Measurements from ENCODE around the gene USP32.

Gene USP32

GRCh38 chr17:60155815-60156214 lies 236.1 kb downstream of the USP32 start:
- DNase-seq = no peak
- TF ChIP-seq GATA1 (IDR thresholded peaks at IDR 0.05; ENCODE audit: low read depth, low read length) (no peak), POLR2A (IDR thresholded peaks at IDR 0.05; ENCODE audit: low read length) (no peak)

DNA sequence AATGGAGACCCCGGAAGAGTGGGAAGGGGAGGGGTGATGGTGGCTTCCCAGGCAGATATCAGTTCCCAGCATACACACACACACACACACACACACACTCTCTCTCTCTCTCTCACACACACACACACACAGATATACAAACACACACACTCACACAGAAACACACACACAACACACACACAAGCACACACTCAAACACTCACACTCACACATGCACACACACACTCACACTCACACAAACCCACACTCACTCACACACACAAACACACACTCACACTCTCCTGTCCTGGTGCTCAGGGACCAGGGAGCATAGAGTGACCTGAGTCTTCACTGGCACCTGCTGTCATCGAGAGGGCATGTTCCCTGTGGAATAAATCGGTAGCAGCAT lies 236.5 kb downstream of the USP32 start:
- no peak for DNase-seq
- TF ChIP-seq GATA1 (IDR thresholded peaks at IDR 0.05; ENCODE audit: low read depth, low read length) = no peak
- TF ChIP-seq POLR2A (IDR thresholded peaks at IDR 0.05; ENCODE audit: low read length) = no peak

DNA sequence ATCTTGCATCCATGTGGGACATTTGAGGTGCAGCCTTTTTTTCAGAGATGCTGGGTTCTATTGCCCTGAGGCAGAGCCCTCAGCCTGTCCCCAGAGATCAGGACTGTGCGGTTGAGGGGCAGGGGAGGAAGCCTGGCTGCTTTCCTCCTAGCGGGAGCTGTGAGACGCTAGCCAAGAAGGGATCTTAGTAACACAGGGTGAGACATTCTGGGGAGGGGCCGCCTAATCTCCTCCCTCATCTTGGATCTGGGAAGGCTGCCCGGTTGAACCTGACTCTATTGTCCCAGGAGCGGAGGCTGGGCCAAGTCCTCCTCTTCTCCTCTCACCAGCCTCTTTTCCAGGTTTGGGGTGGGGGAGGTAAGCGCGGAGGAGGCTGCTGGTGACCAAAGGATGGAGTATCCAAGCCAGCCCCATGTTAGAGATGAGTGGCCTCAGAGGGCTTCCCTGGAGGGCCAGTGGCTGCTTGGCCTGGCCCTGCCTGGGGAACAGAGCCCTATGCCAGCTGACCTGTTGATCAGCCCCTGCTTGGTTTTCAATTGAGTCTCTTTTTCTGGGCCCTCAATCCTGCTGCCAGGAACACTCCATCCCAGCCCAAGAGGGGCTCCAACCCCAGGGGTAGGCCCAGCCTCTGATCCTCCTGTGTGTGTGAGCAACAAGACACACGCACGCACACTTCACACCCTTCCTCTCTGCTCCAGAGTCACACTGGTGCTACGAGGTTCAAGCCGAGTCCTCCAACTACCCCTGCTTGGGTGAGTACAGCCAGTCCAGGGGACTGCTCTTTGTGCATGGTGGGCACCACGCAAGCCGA lies 237.1 kb downstream of the USP32 start:
- no peak for DNase-seq
- TF ChIP-seq POLR2A (IDR thresholded peaks at IDR 0.05; ENCODE audit: low read length) = no peak
- TF ChIP-seq GATA1 (IDR thresholded peaks at IDR 0.05; ENCODE audit: low read depth, low read length) = no peak

- TF ChIP-seq GATA1 (IDR thresholded peaks at IDR 0.05; ENCODE audit: low read depth, low read length) (no peak), POLR2A (IDR thresholded peaks at IDR 0.05; ENCODE audit: low read length) (no peak)
- DNase-seq = no peak
These were observed 238.1 kb downstream of the USP32 start for GRCh38 chr17:60153606-60154390.

DNA sequence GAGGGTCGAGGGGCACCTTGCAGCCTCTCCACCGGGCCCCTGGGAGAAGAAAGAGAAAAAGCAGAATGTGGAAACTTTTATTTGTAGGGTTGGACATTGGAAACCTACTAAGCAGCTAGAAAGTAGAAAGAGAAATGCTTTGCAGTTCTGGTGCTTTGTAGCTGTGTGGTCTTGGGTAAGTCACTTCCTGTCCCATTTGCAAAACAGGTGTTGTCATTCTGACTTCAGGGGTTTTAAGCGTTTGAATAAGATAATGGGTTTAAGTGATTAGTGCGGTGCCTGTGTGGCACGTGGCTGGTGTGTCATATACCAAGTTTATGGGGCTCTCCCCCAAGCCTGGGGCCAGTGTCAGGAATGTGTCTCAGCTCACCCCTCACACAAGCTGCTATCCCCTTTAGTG lies 240.6 kb downstream of the USP32 start:
- no peak for TF ChIP-seq GATA1 (IDR thresholded peaks at IDR 0.05; ENCODE audit: low read depth, low read length)
- no peak for TF ChIP-seq POLR2A (IDR thresholded peaks at IDR 0.05; ENCODE audit: low read length)
- no peak for DNase-seq

DNA sequence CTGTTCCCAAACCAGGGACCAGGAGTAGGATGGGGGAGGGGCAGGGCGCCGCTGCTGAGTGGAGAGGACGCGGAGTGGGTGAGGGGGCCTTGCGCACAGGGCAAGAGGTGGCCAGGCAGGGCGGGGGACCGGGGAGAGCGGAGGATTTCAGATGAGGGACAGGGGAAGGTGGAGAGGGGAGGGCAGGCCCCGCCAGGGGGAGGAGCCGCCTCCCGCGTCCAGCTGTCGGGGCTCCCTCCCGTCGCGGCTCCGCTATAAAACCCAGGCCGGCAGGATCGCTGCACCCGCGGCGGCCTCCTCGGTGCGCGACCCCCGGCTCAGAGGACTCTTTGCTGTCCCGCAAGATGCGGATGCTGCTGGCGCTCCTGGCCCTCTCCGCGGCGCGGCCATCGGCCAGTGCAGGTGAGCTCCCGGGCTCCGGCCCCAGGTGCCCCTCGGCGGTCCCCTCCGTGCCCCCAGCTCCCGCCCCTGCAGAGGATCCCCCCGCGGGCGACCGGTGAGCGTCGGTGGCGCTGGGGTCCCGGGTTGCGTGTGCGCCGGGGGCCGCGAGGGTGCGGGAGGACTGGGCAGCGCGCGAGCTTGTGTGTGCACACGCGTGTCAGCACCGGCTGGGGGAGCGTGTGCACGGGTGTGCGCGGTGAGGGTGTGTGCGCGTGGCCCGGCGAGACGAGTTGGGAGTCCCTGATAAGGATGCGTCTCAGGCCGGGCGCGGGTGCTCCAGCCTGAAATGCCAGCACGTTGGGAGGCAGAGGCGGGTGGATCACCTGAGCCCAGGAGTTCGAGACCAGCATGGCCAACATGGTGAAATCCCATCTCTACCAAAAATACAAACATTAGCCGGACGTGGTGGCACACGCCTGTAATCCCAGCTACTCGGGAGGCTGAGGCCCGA lies 242.0 kb downstream of the USP32 start, which contains the start of gene CA4:
Gene CA4 (plus strand): TSS at position 283 of the 892 bp plus-strand sequence. CDS start 62 bp downstream, at position 345.
- TF ChIP-seq POLR2A (IDR thresholded peaks at IDR 0.05; ENCODE audit: low read length) (no peak), GATA1 (IDR thresholded peaks at IDR 0.05; ENCODE audit: low read depth, low read length) (no peak)
- DNase-seq = peak in 1 of 2 experiments; percentile 20

- no peak for TF ChIP-seq POLR2A (IDR thresholded peaks at IDR 0.05; ENCODE audit: low read length)
- no peak for TF ChIP-seq GATA1 (IDR thresholded peaks at IDR 0.05; ENCODE audit: low read depth, low read length)
- DNase-seq = no peak
These were observed 243.6 kb downstream of the USP32 start for GRCh38 chr17:60148373-60148772.

DNA sequence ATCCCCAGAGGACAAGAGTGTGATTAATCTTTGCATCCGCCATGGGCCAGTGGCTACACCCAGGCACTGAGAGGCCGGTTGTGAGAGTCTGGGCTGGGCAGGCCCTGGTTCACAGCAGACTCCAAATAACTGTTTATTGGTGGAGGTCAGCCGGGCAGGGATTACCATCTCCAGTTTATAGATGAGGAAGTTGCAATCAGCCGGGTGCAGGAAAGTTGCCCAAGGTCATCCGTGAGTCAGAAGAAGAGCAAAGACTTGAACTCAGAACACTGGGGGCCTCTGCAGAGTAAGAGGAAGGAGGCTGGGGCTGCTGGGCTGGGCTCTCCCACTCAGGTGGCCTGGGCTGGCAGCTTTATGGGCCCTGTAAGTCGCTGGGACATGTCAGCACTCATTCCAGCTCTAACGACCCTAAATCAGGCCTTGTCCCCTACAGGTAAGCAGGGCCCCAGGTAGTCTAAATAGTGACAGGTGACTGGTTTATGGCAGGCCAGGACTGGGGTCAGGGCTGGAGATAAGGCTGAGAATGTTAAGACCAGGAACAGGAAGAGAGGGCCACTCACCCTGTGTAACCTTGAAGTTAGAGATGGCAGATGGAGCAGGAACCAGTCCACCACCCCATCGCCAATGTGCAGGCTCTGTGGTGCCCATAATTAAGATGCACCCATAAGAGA lies 244.2 kb downstream of the USP32 start:
- no peak for TF ChIP-seq GATA1 (IDR thresholded peaks at IDR 0.05; ENCODE audit: low read depth, low read length)
- no peak for DNase-seq

DNA sequence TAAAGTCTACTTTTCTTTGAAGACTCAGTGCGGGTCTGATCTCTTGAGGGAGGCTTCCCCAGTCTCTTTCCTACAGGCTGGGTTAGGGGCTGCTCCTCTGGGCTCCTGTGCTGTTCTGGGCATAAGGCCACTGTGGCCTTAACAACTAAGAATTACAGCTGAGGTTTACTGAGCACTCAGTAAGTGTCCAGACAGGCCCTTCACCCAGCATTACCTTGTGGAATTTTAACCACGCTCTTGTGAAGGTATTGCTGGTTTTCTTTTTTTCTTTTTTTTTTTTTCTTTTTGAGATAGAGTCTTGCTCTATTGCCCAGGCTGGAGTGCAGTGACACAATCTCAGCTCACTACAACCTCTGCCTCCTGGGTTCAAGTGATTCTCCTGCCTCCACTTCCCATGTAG lies 245.7 kb downstream of the USP32 start:
- TF ChIP-seq GATA1 (IDR thresholded peaks at IDR 0.05; ENCODE audit: low read depth, low read length) = no peak
- no peak for TF ChIP-seq POLR2A (IDR thresholded peaks at IDR 0.05; ENCODE audit: low read length)
- no peak for DNase-seq

DNA sequence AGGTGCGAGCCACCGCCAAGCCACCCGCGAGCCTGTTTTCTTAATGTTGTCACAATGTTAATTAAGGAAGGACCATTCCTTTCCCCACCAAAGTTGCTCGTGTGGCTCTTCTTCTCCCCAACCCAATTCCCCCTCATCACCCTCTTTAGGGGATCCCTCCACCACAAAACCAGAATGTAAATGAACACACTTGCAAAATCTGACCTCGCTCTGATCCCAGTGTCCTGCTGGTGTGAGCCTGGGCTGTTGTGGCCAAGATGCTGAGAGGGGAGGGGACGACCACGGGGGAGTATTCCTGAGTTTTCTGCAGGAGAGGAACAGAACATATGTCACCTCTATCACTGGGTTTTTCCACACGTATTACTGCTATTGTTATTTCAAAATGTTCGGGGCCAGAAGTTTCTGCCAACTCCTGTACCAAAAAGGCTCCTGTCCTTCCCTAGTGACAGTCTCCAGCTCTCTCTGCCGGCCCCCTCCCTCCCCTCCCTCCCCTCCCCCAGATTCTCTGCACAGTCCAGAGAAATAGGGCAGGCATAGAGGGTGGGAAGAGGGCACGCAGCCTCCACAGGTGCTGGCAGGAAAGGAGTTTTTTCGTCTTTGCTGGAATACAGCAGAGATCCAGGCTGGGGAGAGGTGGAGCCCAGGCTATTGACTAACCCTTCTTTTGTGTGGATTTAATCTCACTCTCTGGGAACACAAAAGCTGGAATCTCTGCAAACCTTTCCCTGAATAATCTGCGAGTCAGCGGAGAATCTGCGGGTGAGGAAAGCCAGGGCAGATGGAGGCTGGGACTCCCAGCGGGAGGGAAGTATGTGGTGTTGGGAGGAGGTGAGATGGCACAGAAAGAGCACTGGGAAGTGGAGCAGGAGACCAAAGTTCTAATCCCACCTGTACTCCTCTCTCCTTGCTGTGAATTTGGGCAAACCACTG lies 246.7 kb downstream of the USP32 start:
- no peak for TF ChIP-seq POLR2A (IDR thresholded peaks at IDR 0.05; ENCODE audit: low read length)
- TF ChIP-seq GATA1 (IDR thresholded peaks at IDR 0.05; ENCODE audit: low read depth, low read length) = no peak
- no peak for DNase-seq

DNA sequence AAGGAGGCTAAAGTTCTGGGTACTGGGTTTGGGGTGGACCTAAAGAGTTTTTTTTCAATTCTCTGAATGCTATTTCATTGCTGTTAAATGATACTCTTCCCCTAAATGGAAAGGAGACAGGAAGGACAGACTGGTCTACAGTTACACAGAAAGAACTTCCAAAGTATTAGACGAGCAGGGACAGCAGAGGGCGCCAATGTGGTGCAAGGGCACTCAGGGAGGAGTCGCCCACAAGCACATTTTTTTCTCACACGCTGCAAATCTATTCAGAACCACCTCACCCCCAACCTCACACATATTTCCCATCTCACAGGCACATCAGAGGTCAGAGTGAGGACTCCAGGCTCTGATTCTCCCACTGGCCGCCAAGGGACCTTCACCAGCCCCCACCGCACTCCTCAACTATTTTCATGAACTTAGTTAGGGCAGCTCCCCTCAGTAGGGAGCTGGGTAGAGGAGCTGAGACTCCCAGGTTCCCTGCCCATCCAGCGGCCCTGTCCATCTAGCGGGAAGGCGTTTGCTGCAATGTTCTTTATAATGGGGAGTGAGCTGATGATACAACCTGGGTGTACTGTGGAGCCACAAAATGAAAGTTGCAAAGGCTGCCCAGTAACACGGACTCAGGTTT lies 248.9 kb downstream of the USP32 start:
- DNase-seq = peak; percentile 74 to 83
- TF ChIP-seq POLR2A (IDR thresholded peaks at IDR 0.05; ENCODE audit: low read length) (no peak), GATA1 (IDR thresholded peaks at IDR 0.05; ENCODE audit: low read depth, low read length) (no peak)
